Measurements from ENCODE around the gene LRRC1.
A peak's percentile ranks its signal among the peaks of the same experiment; 100 is the strongest.

LRRC1 gene

GRCh38 chr6:53828966-53829697, 34.3 kb downstream of the LRRC1 start (continued):
- TF ChIP-seq PRDM6 (tag by site-specific recombination; IDR thresholded peaks at IDR 0.05) (peak; percentile 77), ZNF146 (tag by site-specific recombination; IDR thresholded peaks at IDR 0.05) (no peak), ZNF423 (tag by site-specific recombination; IDR thresholded peaks at IDR 0.05) (no peak), ZNF121 (tag by site-specific recombination; IDR thresholded peaks at IDR 0.05) (no peak), ZNF600 (tag by site-specific recombination; IDR thresholded peaks at IDR 0.05) (peak; percentile 47; the same call in 1 of the 2 replicates), ZNF768 (tag by site-specific recombination; IDR thresholded peaks at IDR 0.05) (no peak), ZSCAN16 (tag by site-specific recombination; IDR thresholded peaks at IDR 0.05) (no peak), ZXDB (tag by site-specific recombination; IDR thresholded peaks at IDR 0.05) (no peak), ZFP41 (tag by site-specific recombination; IDR thresholded peaks at IDR 0.05; ENCODE audit: borderline replicate concordance) (no peak), ATF2 (tag by site-specific recombination; IDR thresholded peaks at IDR 0.05; ENCODE audit: low read depth) (no peak), ZBTB10 (tag by site-specific recombination; IDR thresholded peaks at IDR 0.05) (no peak), ZNF18 (tag by site-specific recombination; IDR thresholded peaks at IDR 0.05) (no peak), FEZF1 (tag by site-specific recombination; IDR thresholded peaks at IDR 0.05) (peak; percentile 27; the same call in 1 of the 2 replicates), SP3 (tag by site-specific recombination; IDR thresholded peaks at IDR 0.05) (no peak), SP2 (tag by site-specific recombination; IDR thresholded peaks at IDR 0.05) (no peak), ZNF433 (tag by site-specific recombination; IDR thresholded peaks at IDR 0.05; ENCODE audit: low read depth) (no peak), ZBTB6 (tag by site-specific recombination; IDR thresholded peaks at IDR 0.05) (no peak), ZNF223 (tag by site-specific recombination; IDR thresholded peaks at IDR 0.05) (no peak), REST (tag by site-specific recombination; IDR thresholded peaks at IDR 0.05) (no peak), ZNF112 (tag by site-specific recombination; IDR thresholded peaks at IDR 0.05) (no peak), ZNF19 (tag by site-specific recombination; IDR thresholded peaks at IDR 0.05; ENCODE audit: low read depth) (no peak), ZFHX2 (tag by site-specific recombination; conservative IDR thresholded peaks at IDR 0.05) (no peak), ZNF639 (tag by site-specific recombination; IDR thresholded peaks at IDR 0.05) (no peak), ZBTB26 (tag by site-specific recombination; optimal IDR thresholded peaks at IDR 0.05) (no peak), ZNF138 (tag by site-specific recombination; IDR thresholded peaks at IDR 0.05; ENCODE audit: borderline replicate concordance) (no peak)

All from HEK293 (cell line).